NCI-H1436 (cell line): ENCODE data around the gene KCNS3.

Source experiments
- DNase-seq: peaks from one replicate; lab custom pipeline; 2025; lab: John Stamatoyannopoulos, UW

The KCNS3 gene

DNA sequence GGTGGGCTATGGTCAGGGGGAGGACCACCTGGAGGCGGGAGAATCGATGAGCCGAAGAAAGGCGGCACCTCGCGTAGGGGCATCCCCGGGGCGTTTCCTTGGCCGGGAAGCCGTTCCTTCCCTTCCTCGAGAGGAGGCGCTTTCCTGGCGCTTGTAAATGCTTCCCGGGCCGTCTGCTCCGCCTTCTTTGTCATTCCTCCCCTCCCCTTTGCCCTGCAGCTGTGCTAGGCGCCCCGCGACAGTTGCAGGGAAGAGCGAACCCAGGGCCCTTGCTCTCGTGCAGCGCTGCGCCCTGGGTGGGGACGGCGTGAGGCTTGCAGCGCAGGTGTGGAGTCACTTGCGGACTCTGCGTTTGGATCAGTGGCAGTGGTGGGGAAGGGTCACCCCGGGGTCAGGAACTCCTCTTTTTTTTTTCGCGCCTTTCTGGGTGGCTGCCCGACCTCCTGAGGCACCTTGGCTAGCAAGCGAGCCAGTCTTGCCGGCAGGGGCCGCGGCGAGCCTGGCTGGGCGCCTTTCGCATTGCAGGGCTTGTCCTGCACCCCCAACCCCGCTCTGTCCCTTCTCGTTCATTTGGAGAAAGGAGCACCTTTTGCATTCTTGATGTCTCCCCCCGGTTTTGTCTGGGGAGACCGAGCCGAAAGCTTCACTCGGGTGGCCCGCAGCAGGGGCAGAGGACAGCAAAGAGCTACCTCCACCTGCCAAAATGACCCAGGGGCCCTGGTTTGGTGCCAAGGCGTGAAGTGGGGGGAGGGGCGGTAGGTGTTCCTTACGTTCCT, 858 bp downstream of the KCNS3 start:
- DNase-seq: no peak

DNA sequence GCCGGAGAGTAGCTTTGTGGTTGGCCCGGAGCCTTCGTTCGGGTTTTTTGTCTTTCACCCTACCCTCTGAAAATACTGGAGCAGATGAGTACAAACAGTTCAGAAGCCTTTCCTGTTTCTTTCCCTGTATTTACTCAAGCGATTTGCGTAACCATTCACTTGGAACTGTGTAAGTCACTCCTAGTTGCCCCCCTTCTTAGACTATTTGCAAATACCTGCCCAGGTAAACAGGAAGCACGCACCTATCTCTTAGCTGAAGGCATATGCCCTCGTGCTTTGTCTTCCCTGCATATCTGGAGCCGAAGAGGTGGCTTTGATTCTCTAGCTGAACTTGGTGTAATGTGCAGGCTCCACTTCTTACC, 1.4 kb downstream of the KCNS3 start:
- DNase-seq: no peak

DNA sequence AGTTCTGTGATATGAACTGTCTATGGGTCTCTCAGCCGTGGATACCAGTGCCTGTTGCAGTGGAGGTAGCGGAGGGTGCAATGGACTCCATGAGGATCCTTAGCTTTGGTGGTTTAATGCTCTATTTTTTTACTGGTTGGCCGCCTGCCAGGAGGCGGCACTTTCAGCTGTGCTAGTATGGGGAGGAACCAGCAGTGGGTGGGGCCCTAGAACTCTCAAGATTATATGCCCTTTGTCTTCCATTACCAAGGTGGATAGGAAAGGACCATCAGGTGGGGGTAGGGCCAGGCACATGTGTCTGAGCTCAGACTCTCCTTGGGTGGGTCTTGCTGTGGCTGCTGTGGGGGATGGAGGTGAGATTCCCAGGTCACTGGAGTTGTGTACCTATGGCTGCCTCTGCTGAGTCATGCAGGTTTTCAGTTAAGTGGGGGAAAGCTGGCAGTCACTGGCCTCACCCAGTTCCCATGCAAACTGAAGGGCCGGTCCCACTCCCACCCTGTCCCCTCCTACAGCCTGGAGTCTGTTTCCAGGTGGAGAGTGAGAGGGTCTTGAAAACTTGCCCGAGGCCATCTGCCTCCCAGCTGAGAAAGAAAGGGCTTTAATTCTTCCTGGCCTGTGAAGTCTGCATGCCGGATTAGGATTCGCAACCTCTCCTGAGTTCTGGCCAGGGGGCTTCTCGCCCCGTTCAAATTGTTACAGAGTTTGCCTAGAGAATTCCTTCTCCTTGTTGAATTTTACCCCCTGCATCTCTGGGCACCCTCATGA, 14.5 kb downstream of the KCNS3 start:
- DNase-seq: no peak

DNA sequence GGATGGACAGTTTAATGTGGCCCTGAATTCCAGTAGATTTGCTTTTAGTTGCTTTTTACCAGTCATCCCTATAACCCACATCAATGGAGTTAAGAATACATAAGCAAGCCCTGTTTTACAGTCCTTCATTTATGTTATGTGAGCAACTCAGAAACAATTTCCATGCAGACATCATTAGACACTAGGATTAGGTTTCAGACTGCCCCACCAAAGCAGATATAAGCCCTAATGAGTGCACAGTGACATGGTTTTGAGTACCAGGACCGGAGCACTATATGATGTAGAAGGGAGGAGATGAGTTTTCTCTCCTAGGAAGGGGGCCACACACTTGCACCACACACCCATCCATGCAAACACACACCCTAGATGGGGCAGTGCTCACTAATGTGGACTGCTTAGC, 15.5 kb downstream of the KCNS3 start:
- DNase-seq: no peak

DNA sequence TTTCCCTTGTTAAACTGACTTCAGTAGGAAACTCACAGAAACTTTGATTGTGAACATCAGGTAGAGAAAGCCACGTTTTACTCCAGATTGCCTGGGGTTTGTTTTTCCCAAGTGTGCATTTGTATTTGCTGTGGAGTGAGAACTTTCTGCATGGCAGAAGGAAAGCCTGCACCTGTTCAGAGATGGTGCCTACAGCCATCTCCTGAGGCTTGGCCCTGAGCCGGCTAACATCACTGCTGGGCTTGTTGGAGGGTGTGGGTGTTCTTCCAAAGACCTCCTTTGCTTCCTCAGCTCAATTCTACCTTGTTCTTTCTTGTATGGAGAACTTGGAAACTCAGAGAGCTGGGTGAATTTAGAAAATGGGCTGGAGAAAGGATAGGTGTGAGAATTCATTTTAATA, 16.1 kb downstream of the KCNS3 start:
- no peak for DNase-seq

DNA sequence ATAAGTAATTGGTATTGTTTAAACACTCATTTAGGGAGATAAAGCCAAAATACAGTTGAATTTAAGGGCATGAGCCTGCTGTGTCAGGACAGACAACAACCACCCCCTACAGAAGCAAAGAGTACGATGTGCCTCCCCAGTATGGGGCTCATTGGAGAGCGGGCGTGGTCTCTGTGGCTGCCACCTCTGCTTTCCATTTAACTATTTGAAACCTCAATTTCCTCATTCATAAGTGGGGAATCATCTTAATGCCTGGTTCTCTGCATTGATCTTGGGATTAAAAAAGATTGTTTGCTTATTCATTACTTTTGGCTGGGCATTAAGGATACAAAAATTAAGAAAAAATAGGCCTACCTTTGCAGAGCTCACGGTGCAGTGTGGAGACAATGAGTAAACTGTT, 21.4 kb downstream of the KCNS3 start:
- DNase-seq: no peak

DNA sequence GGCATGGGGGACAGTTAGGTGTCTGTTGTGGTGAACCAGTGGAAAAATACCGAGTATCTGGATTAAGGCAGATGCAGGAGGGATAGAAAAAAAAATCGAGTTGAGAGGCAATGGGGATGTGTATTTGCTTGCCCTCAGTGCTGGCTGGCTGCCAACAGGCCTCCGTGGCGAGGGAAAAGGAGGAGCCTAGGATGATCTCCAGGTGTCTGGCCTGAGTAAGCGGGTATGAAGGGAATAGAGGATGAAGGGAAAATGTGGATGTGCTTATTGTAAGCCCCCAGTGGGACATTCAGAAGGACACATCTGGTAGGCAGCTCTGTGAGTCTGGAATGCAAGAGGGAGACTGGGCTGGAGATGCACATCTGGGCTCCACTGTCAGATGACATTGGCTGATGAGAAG, 22.8 kb downstream of the KCNS3 start:
- no peak for DNase-seq

DNA sequence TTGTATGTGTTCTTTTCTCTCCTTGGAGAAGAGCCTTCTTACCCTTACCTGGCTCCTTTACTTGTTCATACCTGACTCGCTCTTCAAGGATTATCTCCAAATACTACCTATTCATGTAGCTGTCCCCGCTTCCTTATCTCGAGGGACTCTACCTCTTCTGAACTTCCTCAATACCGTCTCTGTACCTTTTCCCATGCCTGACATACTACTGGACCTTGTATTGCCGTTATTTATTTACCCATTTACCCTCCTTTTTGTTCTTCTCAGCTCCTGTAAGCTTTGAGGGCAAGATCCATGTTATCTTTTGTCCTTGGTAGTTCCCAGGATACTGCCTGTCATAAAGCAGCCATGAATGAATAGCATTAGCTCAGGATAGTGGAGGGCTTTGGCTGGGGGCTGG, 32.5 kb downstream of the KCNS3 start:
- DNase-seq: no peak

DNA sequence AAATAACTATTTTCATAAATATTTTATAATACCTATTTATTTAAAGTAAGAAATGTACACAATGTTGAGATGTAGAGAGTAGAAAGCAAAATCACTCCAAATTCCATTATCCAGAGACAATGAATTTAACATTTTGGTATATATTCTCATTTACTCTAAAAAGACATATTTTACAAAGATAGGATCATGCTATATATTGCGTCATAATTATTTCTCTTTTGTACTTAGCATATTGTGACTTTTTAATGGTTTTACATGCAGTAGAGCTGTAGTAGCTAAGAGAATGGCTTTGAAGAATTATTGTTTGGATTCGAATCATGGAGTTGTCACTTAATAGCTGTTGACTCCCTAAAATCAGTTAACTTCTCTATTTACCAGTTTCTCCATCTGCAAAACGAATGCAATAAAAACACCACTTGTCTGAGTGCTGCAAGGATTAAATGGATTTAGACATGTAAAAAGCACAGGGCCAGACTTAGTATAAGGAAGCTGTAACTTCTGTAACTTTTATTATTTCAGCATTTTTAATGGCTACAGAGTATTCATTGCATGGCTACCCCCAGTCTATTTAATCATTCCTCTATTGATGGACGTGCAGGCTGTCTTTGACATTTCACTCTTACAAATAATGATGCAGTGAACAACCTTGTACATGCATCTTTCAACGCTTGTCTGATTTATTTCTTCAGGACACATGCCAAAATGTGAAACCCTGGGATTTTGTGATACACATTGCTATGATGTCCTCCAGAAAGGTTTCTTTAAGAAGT, 33.2 kb downstream of the KCNS3 start:
- DNase-seq: no peak

DNA sequence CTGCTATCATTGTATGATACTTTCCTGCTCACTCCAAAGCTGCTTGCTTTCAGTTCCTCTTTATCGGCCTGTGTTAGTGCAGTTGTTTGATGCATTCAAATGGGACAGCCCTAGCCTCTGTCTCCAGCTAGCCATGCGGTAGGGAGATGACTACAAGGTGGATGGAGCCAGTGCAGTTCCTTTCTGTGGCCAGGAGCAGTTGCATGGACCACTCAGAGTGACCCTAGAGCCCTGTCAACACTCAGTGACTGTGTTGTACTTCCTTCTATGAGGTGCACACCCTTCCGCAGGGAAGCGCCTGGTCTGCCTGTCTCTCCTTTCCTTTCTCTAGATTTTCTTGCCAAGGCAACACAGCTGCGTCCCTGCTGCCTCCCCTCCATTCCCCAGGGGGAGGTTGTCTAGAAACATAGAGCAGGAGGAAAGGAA, 33.8 kb downstream of the KCNS3 start:
- DNase-seq: no peak

DNA sequence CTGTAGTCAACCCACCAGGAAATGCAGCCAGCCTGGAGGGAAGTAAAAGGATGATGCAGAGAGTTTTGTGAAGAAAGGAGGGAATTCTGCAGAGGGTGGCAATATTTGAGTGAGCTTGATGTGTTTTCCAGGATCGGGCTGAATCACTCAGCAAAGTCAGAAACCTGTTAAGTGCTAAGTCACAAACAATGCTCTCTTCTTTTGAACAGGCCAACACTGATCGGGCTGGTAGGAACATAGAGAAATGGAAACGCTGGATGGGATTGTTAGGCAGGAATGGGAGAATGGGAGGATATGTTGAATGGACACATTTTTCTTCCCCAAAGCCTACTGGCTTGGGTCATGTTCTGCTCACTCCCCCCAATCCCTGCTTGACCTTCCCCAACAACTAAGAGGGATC, 36.6 kb downstream of the KCNS3 start:
- no peak for DNase-seq

DNA sequence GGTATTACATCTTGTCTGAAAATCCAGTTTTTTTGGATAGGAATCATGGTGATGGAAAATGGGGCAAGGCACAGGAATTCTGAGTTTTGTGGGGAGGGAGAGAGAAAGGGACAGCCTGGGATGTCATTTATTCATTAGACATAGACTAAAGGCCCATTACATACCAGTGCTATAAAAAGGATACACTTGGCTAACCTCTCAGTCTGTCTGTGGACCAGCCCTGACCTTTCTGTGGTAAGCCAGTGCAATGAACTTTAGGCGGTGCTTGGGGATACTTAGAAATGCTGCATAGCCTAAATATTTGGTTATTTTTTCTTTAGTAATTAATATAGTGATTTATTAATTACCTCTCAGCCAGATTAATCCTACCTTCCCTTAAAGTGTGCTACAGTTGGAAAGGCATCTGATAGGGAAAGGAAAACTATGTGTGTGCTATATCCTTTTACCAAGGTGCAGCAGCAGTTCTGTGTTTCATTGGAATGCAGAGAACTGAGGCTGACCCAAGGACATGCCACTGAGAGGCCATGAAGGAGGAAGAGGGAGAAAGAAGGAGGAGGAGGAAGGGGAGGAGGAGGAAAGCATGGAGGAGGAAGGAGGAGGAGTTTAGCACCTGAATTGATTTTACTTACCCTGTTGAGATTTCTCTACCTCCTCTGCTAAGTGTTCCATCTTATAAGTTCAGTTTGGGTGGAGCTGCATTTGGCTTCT, 37.5 kb downstream of the KCNS3 start:
- no peak for DNase-seq

DNA sequence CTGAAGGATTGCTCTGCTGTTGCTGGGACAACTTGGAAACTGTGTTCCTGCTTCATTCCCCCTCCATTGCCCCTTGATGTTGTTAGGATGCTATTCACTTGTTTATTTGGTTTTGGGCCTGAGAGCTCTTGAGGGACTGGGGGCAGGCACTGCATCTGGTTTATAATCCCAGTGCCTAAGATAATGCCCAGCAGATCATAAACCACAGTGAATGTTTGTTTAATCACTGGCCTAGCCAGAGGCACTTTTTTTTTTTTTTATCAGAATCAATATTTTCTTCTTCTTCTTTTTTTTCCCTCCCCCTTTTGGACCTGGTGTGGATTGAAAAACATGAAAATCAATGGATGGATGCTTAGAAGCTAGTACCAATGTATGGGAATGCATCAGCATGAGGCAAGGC, 38.1 kb downstream of the KCNS3 start:
- DNase-seq: no peak

DNA sequence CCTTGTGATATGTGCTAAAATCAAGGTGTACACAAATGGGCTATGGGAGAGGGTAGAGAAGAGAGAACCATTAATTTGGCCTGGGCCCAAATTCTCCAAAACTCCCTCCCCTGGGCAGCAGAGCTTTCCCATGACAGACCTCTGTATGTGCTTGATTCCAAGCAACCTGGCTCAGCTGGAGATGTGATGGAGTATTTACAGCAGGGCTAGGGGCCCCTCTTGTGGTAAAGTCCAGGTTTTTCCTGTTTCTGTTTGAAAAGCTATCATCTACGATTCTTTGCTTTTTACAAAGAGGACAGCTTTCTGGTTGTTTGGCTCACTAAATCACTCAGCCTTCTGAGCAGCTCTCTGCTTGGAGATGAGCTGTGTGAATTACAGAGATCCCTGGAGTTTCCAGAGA, 40.3 kb downstream of the KCNS3 start:
- no peak for DNase-seq

DNA sequence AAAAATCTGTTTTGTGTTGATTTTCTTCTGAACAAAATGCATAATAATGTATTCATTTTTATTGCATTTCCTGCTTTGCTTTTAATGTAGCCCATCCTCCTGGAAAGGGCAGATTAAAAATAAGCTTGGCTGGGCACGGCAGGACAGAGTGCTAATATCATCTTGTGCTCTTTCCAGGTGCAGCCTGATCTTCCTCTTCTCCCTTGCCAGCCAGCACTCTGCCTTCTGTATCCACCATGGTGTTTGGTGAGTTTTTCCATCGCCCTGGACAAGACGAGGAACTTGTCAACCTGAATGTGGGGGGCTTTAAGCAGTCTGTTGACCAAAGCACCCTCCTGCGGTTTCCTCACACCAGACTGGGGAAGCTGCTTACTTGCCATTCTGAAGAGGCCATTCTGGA, 52.3 kb downstream of the KCNS3 start:
- no peak for DNase-seq

DNA sequence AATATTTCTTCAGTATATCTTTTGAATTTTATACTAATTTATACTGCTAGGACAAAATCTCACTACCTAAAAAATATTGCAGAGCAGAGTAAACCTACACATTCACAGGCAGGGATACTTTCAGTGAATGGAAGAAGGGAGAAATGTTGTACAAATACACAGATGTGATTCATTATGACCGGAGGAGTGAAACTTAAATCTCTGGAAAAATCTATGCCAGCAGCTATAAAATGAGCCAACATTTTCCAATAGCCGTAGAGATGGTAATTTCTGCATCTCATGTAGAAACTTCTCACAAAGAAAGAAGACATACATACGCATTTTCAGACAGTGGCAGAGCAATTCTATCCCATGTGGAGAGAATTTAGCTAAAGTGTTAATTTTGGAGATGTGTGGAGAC, 54.8 kb downstream of the KCNS3 start:
- no peak for DNase-seq

DNA sequence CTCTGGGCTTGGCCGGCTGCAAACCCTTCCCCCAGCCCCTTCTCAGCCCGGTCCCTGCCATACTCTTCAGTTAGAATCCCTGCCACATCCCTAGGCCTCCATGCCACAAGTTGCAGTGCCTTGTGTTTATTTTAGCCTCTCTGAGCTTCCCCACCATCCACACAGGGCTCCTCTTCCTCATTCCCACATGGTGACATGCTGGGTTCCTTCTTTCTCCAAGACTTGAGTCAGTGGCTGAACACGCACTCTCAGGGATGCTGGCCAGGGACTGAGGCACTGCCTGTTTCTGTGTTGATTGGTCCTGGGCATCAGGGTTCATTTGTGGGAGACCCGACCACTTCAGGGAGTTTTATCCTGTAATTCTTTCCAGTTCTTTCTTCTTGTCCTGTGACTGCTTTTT, 56.3 kb downstream of the KCNS3 start:
- no peak for DNase-seq

DNA sequence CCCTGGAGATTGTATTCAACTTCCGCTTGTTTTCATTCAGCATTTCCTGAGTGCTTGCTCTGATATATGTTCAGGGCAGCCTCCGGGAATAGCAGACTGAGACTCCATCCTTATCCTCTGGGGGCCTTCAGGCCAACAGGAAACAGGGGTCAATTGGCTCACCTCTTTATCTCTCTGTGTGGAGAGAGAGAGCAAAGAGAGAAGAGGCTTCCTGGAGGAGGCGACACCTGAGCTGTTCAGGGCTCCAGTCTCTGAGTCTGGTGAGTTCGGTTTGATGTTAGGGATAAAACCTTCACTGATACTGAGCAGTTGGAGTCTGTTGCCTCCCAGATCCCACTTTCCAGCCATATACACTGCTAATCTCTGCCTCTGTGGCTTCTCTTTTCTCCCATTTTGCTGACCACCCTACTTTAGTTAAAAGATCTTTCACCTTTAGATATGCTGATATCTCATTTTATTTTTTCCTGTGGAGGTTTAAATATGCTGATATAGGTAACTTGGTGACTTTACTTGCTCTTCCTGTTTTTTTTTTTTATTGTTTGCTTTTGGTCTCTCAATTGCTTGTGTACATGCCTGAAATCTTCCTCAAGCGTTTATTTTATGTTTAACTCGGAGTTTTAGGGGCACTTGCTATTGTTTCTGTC, 56.9 kb downstream of the KCNS3 start:
- DNase-seq: no peak

DNA sequence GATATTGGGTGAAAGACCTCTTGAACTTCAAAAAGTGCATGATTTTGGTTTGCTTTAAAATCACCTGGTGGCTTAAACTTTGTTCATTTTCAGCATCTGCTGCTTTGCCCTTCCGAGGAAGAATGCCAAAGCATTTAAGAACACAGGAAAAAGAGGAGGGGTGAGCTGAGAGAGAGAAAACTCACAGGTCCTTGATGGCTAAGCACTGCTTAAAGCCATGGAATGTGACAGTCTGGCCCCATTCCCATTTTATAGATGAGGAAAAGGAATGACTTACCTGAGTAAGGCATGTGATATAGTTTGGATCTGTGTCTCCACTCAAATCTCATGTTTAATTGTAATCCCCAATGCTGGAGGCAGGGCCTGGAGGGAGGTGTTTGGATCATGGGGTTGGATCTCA, 58.1 kb downstream of the KCNS3 start:
- no peak for DNase-seq

DNA sequence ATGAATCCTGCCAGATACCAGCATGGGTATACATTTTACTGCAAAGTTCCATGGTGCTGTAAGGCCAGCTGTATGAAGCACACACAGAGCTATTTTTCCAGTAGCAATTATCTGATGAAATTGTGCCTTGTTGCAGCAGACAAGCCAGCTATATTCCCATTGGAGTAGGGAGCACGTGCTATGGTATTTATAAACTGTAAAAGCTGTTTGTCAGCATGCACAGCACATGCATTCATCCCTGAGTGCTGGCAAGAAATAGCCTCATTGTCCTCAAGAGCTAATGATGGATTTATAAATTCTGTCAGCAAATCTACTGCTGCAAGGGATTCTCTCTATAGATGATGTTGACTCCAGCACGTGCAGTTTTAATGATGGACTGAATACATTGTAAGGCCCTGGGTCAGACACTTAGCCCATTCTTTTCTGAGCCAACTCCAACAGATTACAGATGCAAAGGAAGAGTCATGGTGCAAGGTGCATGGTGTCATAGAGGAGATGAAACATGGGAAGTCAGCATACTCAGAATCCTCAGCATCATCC, 61.7 kb downstream of the KCNS3 start:
- DNase-seq: no peak

DNA sequence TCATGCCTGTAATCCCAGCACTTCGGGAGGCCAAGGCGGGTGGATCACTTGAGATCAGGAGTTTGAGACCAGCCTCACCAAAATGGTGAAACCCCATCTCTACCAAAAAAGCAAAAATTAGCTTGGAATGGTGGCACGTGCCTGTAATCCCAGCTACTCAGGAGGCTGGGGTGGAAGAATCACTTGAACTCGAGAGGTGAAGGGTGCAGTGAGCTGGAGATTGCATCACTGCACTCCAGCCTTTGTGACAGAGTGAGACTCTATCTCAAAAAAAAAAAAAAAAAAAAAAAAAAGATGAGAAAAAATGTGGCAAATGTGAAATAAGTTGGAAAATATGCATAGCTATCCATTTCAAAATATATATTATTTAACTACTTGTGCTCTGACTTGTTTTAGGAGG, 65.0 kb downstream of the KCNS3 start:
- no peak for DNase-seq

DNA sequence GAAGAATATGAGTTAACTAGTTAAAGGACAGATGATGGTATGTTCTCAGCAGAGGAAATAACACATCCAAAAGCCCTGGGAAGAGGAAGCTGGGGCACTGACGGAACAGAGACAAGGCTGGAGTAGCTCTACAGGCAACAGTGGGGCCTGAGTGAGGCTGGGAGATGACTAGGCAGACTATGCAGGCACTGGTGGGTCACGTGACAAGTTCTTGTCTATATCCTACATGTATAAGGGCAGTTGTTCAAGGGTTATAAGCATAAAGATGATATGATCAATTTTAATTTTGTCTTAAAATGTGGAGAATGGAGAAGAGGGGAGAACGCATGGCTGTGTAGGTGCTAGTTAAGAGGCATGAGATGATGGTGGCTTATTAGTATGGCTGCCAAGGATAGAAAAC, 68.6 kb downstream of the KCNS3 start:
- DNase-seq: no peak
